ENCODE measurements around the gene UGT1A9. TPM values are rescaled to one million over a fixed set of nuclear protein-coding genes. Genes with fewer than 3 reads are reported as not detected.

UGT1A9 gene
- total and polyA plus RNA-seq, 10 of the 15 experiments (the other 5 are each of a cell fraction or from before 2014, with no cell fraction given), result 0.07 TPM; not detected in 9

DNA sequence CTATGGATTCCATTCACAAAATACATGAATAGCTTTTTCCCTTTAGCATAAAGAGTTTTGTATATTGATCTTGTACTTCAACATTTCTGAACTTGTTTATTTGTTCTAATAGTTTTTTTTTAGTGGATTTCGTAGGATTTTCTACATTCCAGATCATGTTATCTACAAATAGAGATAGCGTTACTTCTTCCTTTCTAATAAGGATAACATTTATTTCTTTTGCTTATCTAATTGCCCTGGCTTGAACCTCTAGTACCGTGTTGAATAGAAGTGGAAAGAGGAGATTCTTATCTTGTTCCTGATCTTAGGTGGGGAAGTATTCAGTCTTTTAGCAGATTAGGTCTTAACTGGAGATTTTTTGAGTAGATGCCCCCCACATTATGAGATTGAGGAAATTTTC, 30.5 kb downstream of the UGT1A9 start:
- FAIRE-seq, result no peak
- Histone ChIP-seq H3K36me3 (ENCODE audit: control insufficient read depth in 2 of 2, insufficient read depth in 2 of 2, low read length in 1 of 2) (no peaks in the 10 kb centered on the region), H3K4me3 (no peak overlapping the region), H3K9ac (ENCODE audit: control insufficient read depth, insufficient read depth, low read length) (no peak overlapping the region), H3K4me1 (ENCODE audit: control insufficient read depth, insufficient read depth, low read length) (no peaks in the 10 kb centered on the region), H3K79me2 (ENCODE audit: control insufficient read depth, insufficient read depth, low read length) (no peaks in the 10 kb centered on the region), H3K27me3 (replicated peaks in 1 of 2; ENCODE audit: control insufficient read depth in 2 of 2, insufficient read depth in 2 of 2, low read length in 1 of 2) (no peaks in the 10 kb centered on the region), H3K9me3 (replicated peaks; ENCODE audit: control insufficient read depth, insufficient read depth, low read length) (no peaks in the 10 kb centered on the region), H3K27ac (ENCODE audit: control insufficient read depth, insufficient read depth) (no peak overlapping the region), H2AFZ (ENCODE audit: control insufficient read depth, low read depth, low read length) (no peak overlapping the region), H4K20me1 (ENCODE audit: control insufficient read depth, insufficient read depth) (no peaks in the 10 kb centered on the region), H3K4me2 (ENCODE audit: control insufficient read depth, insufficient read depth) (no peak overlapping the region)
- in situ Hi-C loops (cut with MboI), result no loop called here
- TF ChIP-seq SP1 (IDR thresholded peaks at IDR 0.05; ENCODE audit: low read depth, low read length), result no peak
- TF ChIP-seq HDGF (IDR thresholded peaks at IDR 0.05), result no peak
- TF ChIP-seq ETV6 (conservative IDR thresholded peaks at IDR 0.05 in 1 of 2, IDR thresholded peaks at IDR 0.05 in 1 of 2; ENCODE audit: borderline replicate concordance in 1 of 2, low read depth in 1 of 2), result no peak
- TF ChIP-seq KLF5 (IDR thresholded peaks at IDR 0.05; ENCODE audit: partially characterized antibody), result no peak
- no peak for TF ChIP-seq FOXM1 (IDR thresholded peaks at IDR 0.05; ENCODE audit: low read depth, low read length)
- TF ChIP-seq, protein P1, sequence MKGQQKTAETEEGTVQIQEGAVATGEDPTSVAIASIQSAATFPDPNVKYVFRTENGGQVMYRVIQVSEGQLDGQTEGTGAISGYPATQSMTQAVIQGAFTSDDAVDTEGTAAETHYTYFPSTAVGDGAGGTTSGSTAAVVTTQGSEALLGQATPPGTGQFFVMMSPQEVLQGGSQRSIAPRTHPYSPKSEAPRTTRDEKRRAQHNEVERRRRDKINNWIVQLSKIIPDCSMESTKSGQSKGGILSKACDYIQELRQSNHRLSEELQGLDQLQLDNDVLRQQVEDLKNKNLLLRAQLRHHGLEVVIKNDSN (IDR thresholded peaks at IDR 0.05; ENCODE audit: borderline replicate concordance, extremely low read length, insufficient read depth, low read depth, low read length), result no peak
- TF ChIP-seq PML (IDR thresholded peaks at IDR 0.05; ENCODE audit: low read length), result no peak
- no peak for TF ChIP-seq SIN3A (IDR thresholded peaks at IDR 0.05; ENCODE audit: low read depth, low read length)
- no peak for TF ChIP-seq KDM1A (IDR thresholded peaks at IDR 0.05; ENCODE audit: borderline replicate concordance)
- no peak for TF ChIP-seq MTA2 (IDR thresholded peaks at IDR 0.05; ENCODE audit: low read depth)
- no peak for TF ChIP-seq MEF2A (IDR thresholded peaks at IDR 0.05; ENCODE audit: insufficient read depth, low read depth, low read length)
- no peak for TF ChIP-seq CHD2 (IDR thresholded peaks at IDR 0.05; ENCODE audit: borderline replicate concordance, low read depth, low read length)
- TF ChIP-seq KAT2A (conservative IDR thresholded peaks at IDR 0.05; ENCODE audit: control insufficient read depth, low read depth, low read length), result no peak
- no peak for TF ChIP-seq CBFB (IDR thresholded peaks at IDR 0.05; ENCODE audit: low read depth)
- TF ChIP-seq CHD4 (IDR thresholded peaks at IDR 0.05), result no peak
- TF ChIP-seq, protein P2, sequence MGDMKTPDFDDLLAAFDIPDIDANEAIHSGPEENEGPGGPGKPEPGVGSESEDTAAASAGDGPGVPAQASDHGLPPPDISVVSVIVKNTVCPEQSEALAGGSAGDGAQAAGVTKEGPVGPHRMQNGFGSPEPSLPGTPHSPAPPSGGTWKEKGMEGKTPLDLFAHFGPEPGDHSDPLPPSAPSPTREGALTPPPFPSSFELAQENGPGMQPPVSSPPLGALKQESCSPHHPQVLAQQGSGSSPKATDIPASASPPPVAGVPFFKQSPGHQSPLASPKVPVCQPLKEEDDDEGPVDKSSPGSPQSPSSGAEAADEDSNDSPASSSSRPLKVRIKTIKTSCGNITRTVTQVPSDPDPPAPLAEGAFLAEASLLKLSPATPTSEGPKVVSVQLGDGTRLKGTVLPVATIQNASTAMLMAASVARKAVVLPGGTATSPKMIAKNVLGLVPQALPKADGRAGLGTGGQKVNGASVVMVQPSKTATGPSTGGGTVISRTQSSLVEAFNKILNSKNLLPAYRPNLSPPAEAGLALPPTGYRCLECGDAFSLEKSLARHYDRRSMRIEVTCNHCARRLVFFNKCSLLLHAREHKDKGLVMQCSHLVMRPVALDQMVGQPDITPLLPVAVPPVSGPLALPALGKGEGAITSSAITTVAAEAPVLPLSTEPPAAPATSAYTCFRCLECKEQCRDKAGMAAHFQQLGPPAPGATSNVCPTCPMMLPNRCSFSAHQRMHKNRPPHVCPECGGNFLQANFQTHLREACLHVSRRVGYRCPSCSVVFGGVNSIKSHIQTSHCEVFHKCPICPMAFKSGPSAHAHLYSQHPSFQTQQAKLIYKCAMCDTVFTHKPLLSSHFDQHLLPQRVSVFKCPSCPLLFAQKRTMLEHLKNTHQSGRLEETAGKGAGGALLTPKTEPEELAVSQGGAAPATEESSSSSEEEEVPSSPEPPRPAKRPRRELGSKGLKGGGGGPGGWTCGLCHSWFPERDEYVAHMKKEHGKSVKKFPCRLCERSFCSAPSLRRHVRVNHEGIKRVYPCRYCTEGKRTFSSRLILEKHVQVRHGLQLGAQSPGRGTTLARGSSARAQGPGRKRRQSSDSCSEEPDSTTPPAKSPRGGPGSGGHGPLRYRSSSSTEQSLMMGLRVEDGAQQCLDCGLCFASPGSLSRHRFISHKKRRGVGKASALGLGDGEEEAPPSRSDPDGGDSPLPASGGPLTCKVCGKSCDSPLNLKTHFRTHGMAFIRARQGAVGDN (IDR thresholded peaks at IDR 0.05), result no peak
- TF ChIP-seq ZZZ3 (IDR thresholded peaks at IDR 0.05; ENCODE audit: control insufficient read depth, insufficient read length, low read depth), result no peak
- no peak for TF ChIP-seq EED (IDR thresholded peaks at IDR 0.05; ENCODE audit: low read depth)
- no TSS peak for BruUV-seq (replicated peaks)
- ChIA-PET POLR2A (no interaction called here), SMC1A (ENCODE audit: uncharacterized antibody, unreplicated experiment) (no interaction called here), RAD21 (ENCODE audit: unreplicated experiment) (no interaction called here), CTCF (no interaction called here)
- 35% methylated on average over 3 of the region's 3 CpGs for WGBS (ENCODE audit: insufficient coverage, insufficient replicate concordance, low lambda C conversion rate, missing lambda C conversion rate)
- no peak for ATAC-seq
- no peak for DNase-seq (ENCODE audit: low read depth, low spot score)
- intact Hi-C loops (cut with micrococcal nuclease; ENCODE audit: unreplicated experiment), result no loop called here
